ENCODE results near the gene ZNF70. TPM values are rescaled to one million over a fixed set of nuclear protein-coding genes. Genes with fewer than 3 reads are reported as not detected.

The ZNF70 gene
- total RNA-seq, 2 experiments from 2014 or later = 1.3 to 1.9 TPM

- no peak overlapping the region for H3K4me3 Mint-ChIP-seq
- no peaks in the 10 kb centered on the region for H3K36me3 Mint-ChIP-seq (ENCODE audit: low read depth)
- H3K36me3 ChIP-seq (ENCODE audit: insufficient read depth, low read length) = no peaks in the 10 kb centered on the region
- H3K27ac Mint-ChIP-seq = no peak overlapping the region
- ATAC-seq (ENCODE audit: poor library complexity) (no peak), DNase-seq (no peak)
- H3K27me3 ChIP-seq (ENCODE audit: control insufficient read depth in 1 of 2, insufficient read depth in 2 of 2, low read length in 2 of 2) = no peaks in the 10 kb centered on the region
- TF ChIP-seq CTCF (IDR thresholded peaks at IDR 0.05) = no peak
- peaks cover 12% of the 10 kb centered on the region for H3K4me1 Mint-ChIP-seq (ENCODE audit: low read depth)
- intact Hi-C loops (cut with DNase I, micrococcal nuclease) = loop anchor here (10.0 kb wide), 1 partner anchor 233 kb away; the partner anchor contains the start of gene CABIN1 (in 2 of the 2)
- H3K9me3 ChIP-seq (ENCODE audit: control insufficient read depth in 1 of 2, insufficient read depth in 1 of 2, low read length in 2 of 2) = no peaks in the 10 kb centered on the region
- no peak overlapping the region for H3K4me3 ChIP-seq (ENCODE audit: low read length)
- H3K4me1 ChIP-seq (ENCODE audit: insufficient read depth, low read length) = peaks cover 13% of the 10 kb centered on the region
- no peaks in the 10 kb centered on the region for H3K27me3 Mint-ChIP-seq
- no peak overlapping the region for H3K27ac ChIP-seq (ENCODE audit: low read depth in 1 of 2, low read length in 2 of 2)
- POLR2A ChIA-PET = no interaction called here
- H3K9me3 Mint-ChIP-seq = no peaks in the 10 kb centered on the region
- CTCF ChIA-PET = no interaction called here
These were observed 30.7 kb upstream of the ZNF70 start for GRCh38 chr22:23781511-23782183.

- CTCF ChIA-PET = no interaction called here
- POLR2A ChIA-PET = no interaction called here
- Histone ChIP-seq H3K27ac (ENCODE audit: low read depth in 1 of 2, low read length in 2 of 2) (no peak overlapping the region), H3K36me3 (ENCODE audit: insufficient read depth, low read length) (no peaks in the 10 kb centered on the region), H3K4me3 (ENCODE audit: low read length) (no peak overlapping the region), H3K27me3 (ENCODE audit: control insufficient read depth in 1 of 2, insufficient read depth in 2 of 2, low read length in 2 of 2) (no peaks in the 10 kb centered on the region), H3K9me3 (ENCODE audit: control insufficient read depth in 1 of 2, insufficient read depth in 1 of 2, low read length in 2 of 2) (no peaks in the 10 kb centered on the region), H3K4me1 (ENCODE audit: insufficient read depth, low read length) (peaks cover 7% of the 10 kb centered on the region)
- DNase-seq (no peak), ATAC-seq (ENCODE audit: poor library complexity) (no peak)
- Mint-ChIP-seq H3K27ac (no peak overlapping the region), H3K9me3 (no peaks in the 10 kb centered on the region), H3K4me1 (ENCODE audit: low read depth) (peaks cover 6% of the 10 kb centered on the region), H3K27me3 (no peaks in the 10 kb centered on the region), H3K36me3 (ENCODE audit: low read depth) (no peaks in the 10 kb centered on the region), H3K4me3 (no peak overlapping the region)
- intact Hi-C loops (cut with DNase I, micrococcal nuclease) = loop anchor here (10.0 kb wide), 1 partner anchor 234 kb away; the partner anchor contains the start of gene CABIN1 (in 2 of the 2)
- TF ChIP-seq CTCF (IDR thresholded peaks at IDR 0.05) = no peak
These were observed 30.2 kb upstream of the ZNF70 start for GRCh38 chr22:23781065-23781464.

- Mint-ChIP-seq H3K9me3 (no peaks in the 10 kb centered on the region), H3K4me3 (no peak overlapping the region), H3K27me3 (no peaks in the 10 kb centered on the region), H3K4me1 (ENCODE audit: low read depth) (peaks cover 6% of the 10 kb centered on the region), H3K36me3 (ENCODE audit: low read depth) (no peaks in the 10 kb centered on the region), H3K27ac (no peak overlapping the region)
- intact Hi-C loops (cut with DNase I, micrococcal nuclease) = loop anchor here (10.0 kb wide), 1 partner anchor 235 kb away; the partner anchor contains the start of gene CABIN1 (in 2 of the 2)
- POLR2A ChIA-PET = no interaction called here
- ATAC-seq (ENCODE audit: poor library complexity) (no peak), DNase-seq (no peak)
- TF ChIP-seq CTCF (IDR thresholded peaks at IDR 0.05) = no peak
- Histone ChIP-seq H3K36me3 (ENCODE audit: insufficient read depth, low read length) (no peaks in the 10 kb centered on the region), H3K27me3 (ENCODE audit: control insufficient read depth in 1 of 2, insufficient read depth in 2 of 2, low read length in 2 of 2) (no peaks in the 10 kb centered on the region), H3K27ac (ENCODE audit: low read depth in 1 of 2, low read length in 2 of 2) (no peak overlapping the region), H3K9me3 (ENCODE audit: control insufficient read depth in 1 of 2, insufficient read depth in 1 of 2, low read length in 2 of 2) (no peaks in the 10 kb centered on the region), H3K4me3 (ENCODE audit: low read length) (no peak overlapping the region), H3K4me1 (ENCODE audit: insufficient read depth, low read length) (peaks cover 6% of the 10 kb centered on the region)
- CTCF ChIA-PET = no interaction called here
These were observed 29.3 kb upstream of the ZNF70 start for GRCh38 chr22:23780146-23780748.

Measured in CD4-positive, alpha-beta T cell (primary cell).